ENCODE results near the gene QDPR.
A peak's percentile ranks its signal among the peaks of the same experiment; 100 is the strongest.
"Not testable (repeated sequence)": the region's sequence is repeated elsewhere in the genome, so short reads cannot be mapped to it uniquely, and the experiment has no call there.

The QDPR gene

DNA sequence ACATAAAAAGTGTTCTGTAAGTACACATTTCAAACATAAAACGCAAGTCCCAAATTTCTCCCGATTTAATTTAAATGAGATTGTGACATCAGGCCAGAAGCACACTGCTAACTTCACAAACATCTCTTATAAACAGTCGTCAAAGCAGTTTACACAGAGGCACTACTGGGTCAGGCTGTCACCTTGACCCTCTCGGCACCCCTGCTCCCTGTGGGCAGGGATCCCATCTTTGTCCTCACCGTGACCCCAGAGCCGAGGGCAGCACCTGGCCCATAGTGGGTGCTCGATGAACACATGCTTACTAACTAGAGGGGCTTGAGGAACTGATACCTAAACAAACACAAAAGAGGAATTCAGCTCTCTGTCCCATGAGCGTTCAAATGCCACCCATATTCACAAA lies 22.2 kb downstream of the QDPR start:
- no peak for DNase-seq

DNA sequence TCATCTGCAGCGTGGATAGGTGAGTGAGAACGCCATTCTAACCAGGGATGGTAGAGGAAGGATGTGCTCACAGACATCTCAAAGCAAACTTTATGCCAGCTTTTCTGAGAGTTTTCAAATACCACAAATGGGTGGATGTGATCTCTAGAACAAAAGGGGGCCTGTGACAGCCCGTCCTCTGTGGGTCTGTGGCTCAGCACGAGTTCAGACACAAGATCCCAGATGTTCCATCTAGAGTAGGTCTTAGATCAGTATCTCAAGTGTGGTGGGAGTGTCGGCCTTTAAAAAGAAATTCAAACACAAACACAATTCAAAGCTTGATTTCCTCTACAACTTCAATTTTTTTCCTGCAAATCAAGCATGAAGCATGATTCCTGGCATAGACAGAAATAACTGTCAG lies 22.8 kb downstream of the QDPR start:
- no peak for DNase-seq

DNA sequence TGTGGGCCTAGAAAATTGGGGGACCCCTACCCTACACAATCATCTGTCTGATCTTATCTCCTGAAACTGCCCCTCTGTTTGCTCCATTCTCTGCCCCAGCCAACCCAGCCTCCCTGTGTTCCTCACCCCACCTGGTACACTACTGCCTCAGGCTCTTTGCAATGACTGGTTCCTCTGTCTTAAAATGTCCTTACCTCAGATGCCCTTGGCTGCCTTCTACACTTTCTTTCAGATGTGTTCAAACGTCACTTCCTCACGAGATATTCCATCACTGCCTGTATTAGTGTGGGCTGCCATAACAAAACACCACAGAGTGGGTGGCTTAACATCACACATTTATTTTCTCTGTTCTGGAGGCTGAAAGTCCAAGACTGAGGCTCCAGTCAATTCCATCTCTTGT lies 29.2 kb downstream of the QDPR start:
- no peak for DNase-seq

DNA sequence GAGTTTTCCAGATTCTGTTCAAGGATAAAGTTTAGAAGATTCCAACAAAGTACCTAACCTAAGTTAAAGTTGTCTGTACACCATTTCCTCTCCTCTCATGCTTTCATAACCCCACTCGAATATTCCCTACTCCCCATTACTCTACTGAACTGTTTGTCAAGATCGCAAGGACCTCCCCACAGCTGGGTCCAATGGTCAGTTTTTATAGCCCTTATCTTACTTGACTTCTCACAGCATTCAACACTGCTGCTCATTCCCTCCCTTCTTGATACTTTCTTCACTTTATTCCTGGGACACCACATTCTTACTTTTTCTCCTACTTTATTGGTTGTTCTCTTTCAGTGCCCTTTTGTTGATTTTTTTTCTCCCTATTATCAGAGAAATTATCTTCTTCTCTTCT lies 30.9 kb downstream of the QDPR start:
- DNase-seq: no peak

DNA sequence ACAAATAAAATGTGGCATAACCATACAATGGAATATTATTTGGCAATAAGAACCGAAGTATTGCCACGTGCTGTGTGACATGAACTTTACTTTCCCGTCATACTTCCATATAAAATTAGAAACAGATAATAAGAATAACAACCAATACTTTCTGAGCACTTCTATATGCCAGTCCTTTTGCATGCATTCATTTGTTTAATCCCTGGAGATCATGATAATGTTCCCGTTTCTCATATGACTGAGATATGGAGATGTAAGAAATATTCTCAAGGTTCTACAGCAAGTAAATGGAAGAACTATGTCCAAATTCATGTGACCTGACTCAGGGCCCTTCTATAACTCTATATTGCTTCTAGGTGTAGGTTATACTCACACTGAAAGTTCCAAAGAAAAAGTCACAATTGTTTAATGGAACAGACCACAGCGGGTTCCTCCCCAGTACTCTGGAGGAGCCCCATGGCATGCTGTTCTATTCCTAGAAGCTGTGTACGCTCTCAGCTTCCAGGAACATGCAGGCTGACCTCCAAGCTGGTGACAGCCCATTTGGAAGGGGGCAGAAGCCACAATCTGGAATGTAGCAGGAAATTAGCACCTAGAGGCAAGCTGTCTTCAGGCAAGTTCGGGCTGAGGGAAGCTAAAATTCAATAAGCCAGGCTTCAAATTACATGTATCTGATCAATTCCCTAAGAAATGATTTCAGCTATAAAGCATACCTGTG lies 31.5 kb downstream of the QDPR start:
- DNase-seq: no peak

DNA sequence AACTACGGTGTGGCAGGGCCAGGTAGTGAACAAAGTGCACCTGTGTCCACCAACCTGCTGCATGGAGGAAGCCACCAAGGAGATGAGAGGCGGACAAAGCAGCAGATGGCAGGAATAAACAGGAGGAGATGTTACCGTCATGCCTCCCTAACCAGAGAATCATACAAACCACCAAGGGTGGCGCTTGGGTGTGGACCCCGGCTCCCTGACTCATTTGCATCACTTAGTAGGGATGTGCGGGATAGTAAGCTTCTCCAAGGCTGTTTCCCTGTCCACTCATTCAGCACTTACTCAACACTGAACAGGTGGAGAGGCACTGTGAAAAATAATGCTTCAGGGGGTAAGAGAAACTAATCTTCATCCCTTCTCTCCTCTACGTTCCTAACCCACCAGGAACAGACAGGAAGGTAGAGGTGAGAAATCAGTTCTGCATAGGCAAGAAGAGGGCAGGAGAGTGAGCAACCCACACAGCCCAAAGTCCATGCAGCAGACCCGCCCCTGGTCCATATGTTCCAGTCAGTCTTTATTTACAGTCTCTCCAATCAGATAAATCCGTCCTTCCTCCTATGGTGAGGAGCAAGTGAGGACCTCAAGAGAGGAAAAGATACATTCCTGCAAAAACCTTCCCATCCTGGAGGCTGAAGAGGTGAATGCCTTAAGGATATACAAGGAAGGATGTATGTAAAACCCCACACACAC lies 34.0 kb downstream of the QDPR start:
- no peak for DNase-seq

DNA sequence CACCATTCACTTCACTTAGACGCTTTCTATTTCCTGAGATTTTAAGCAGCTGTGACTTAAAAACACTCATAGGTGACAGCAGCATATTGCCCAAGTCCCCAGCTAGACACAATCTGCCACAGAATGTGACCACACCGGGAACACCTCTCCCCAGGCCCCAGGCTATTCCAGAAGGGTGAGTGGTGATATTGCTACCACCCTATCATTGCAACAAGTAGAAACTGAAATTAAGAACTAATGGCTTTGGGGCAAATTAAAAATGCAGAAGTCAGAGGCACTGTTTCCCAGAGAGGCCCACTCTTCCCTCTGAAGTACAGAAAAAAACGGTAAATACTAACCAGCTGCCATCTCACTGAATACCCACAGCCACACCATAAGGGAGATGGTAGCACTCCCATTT lies 35.0 kb downstream of the QDPR start:
- peak in 1 of 2 donors; percentile 14 for DNase-seq

DNA sequence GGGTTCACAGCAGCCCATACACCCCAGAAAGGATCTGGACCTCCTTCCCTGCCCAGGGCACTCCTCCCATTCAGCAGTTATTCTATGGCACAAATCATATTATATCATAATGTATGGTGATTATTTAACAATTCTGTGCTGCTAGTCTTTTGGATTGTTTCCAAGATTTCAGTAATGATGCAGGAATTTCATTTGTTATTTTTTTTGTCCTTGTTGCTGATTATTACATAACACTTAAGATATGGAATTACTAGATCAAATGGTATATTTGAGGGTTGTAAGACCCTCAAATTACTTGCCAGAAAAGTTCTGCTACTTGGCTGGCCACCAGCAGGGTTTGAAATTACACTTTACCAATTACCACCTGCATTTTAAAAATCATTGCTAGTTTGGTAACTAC lies 36.4 kb downstream of the QDPR start:
- DNase-seq: no peak

DNA sequence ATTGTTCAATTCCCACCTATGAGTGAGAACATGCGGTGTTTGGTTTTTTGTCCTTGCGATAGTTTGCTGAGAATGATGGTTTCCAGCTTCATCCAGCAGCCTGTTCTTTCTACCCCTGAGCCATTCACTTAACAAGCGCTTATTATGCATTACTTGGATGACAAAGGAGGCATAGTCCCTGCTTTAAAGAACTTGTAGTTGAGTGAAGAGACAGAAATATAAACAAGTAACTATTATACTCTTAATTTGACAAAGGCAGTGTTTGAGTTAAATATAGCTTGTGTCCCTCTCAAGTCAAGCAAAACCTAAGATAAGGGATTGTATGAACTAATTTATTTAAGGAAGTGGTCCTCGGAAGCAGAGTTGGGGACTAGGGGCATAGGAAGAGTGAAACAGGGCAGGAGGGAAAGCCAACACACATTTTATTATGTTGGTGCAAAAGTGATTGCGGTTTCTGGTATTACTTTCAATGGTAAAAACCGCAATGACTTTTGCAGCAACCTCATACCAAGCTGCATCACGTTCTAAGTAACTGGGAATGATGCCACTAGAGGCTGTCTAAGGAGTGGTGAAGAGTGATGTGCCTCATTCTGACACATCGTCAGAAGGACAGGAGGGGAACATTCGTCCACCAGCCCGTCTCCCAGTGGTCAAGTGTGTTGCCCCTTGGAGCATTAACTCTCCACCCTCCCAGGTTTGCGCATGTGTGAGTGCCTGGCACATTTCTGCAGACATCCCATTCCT lies 41.8 kb downstream of the QDPR start:
- DNase-seq: no peak

DNA sequence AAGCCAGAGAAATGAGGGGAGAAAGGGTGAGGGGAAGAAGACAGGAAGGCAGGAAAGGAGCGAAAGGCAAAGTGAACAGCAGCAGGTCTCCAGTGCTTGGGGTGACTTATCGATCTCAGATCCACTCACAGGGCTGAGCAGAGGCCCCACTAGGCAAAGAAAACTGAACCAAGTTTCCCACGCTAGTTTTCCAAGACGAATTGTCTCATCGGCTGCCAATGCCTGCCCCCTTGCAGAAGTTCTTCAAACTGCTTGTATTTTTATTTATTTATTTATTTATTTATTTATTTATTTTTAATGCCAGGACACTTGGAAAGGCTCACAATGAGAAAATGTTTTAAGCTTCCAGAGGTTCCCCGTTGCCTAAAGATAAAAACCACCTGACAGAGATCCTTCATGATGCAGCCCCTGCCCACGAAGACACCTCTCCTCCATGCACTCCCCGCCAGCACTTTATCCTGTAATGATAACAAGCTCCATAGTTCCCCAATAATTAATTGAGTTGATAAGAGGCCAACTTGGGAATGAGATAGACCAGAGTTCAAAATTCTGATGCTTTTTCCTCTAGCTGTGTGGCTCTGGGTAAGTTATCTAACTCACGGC lies 43.2 kb downstream of the QDPR start:
- peak in 1 of 2 donors; percentile 3 for DNase-seq

DNA sequence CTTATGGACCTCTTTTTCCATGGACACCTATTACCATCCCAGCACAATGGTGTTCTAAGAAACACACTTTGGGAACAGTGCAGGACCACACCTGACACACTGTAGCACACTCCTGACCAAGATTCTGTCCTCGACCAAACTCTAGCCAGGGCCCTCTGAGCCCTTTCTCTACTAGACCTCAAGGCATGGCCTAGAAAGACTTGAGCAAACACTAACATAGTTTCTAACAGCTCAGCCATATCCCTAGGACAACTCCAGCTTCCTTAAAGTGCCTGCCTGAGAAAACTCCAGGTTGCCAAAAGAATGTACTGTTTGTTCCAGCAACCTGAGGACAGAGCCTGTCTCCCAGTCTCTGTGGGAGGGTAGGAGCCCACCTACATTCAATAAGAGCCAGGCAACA lies 48.3 kb downstream of the QDPR start:
- DNase-seq: no peak

DNA sequence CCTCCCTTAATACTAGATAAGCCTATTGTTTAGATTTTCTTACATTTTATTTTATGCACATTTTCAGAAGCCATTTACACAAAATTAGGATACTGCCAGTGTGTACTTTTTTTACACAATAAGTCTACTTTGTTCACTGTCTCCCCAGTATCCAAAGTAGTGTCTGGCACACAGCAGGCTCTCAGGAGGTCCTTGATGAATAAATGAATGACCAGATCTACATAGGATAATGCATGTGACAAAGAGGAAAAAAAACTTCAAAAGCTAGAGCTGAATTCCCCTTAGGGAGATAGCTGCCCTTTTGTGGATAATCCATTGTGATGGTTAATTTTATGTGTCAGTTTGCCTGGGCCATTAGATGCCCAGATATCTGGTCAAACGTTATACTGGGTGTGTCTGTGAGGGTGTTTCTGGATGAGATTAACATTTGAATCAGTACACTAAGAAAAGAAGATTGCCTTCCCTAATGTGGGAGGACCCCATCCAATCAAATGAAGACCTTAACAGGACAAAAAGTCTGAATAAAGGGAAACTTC lies 61.6 kb downstream of the QDPR start:
- DNase-seq: no peak

DNA sequence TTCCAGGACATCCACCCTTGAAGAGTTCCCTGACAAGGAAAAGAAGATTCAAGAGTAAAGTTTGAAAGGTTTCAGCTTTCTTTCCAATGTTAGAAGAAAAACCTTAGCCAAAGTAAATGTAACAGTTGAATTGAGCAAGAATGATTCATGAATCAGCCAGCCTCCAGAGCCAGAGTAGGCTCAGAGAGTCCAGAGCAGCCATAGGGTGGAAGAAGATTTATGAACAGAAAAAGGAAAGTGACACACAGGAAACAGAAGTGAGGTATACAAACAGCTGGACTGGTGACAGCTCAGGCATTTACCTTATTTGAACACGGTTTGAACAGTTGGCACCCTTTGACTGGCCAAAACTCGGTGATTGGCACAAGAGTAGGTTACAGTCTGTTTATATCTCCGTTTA lies 63.2 kb downstream of the QDPR start:
- no peak for DNase-seq

DNA sequence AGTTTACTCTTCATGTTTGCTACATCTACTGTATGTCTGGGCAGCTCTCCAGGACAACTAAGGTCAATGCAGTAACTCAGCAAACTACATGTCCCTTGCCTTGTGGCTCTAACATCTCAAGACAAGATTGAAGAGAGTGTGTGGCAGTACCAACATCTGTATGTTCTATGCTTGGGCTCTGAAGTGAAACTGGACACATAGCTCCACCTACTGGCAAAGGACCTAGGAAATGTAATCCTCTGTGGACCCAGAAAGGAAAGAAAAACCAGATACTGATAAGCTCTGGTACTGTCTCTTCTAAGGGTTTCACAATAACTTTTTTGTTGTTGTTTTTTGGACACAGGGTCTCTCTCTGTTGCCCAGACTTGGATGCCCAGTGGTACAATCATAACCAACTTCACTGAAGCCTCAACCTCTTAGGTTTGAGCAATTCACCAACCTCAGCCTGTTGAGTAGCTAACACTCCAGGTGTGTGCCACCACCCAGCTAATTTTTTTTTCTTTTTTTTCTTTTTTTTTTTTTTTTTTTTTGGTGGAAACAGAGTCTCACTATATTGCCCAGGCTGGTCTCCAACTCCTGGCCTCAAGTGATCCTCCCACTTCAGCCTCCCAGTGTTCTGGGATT lies 64.1 kb downstream of the QDPR start:
- peak; percentile 13 to 70 for DNase-seq

DNA sequence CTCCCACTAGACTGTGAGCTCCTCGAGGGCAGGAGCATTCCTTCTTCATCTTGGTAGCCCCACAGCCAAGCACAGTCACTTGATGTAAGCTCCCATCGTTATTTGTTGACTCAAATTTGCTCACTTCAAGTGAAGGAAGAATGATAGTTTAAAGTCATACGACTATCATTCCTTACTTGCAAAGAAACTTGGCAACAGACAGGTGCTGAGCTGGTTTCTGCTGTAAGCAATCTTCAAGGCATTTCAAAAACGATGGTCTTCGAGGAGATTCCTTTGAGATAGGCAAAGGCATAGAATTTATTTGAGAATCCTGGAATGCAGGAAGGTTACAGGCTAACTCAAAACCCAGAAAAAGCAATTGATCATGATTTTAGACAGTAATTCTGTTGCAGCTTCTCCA lies 64.8 kb downstream of the QDPR start:
- no peak for DNase-seq

DNA sequence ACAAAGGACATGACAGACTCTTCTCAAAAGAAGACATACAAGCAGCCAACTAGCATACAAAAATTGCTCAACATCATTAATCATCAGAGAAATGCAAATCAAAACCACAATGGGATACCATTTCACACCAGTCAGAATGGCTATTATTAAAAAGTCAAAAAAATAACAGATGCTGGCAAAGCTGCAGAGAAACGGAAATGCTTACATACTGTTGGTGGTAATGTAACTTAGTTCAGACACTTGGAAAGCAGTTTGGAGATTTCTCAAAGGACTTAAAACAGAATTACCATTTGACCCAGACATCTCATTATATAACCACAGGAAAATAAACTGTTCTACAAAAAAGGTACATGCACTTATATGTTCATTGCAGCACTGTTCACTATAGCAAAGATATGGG lies 69.4 kb downstream of the QDPR start:
- DNase-seq: not testable (repeated sequence)

DNA sequence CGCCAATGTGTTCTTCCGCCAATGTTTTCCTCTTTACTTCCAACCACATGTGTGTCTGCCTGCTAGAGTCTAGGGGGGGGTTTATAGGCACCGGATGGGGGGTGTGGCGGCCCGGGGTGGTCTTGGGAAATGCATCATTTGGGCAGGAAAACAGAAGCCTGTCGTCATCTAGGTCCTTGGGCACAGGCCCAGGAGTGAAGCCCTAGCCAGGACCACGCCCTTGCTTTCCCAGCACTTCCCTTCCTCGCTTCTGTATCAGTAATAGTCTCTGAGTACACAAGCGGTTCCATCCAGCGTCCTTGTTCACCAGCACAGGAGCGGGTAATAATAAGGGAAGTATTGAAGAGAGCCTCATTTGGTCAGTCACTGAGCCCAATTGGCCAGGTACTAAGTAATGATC lies 74.5 kb downstream of the QDPR start:
- no peak for DNase-seq

DNA sequence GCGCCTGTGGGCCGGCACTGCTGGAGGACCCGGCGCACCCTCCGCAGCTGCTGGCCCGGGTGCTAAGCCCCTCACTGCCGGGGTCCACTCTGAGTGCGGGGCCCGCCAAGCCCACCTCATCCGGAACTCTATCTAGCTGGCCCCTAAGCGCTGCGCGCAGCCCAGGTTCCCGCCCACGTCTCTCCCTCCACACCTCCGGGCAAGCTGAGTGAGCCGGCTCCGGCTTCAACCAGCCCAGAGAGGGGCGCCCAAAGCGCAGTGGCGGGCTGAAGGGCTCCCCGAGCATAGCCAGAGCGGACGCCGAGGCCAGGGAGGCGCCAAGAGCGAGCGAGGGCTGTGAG lies 75.2 kb downstream of the QDPR start:
- DNase-seq: no peak
